ENCODE measurements around the gene CHRNA4.

- TF ChIP-seq CTCF (IDR thresholded peaks at IDR 0.05), result no peak
- TF ChIP-seq POLR2A (IDR thresholded peaks at IDR 0.05), result no peak
- no peak for TF ChIP-seq EP300 (IDR thresholded peaks at IDR 0.05)
- no peak for TF ChIP-seq POLR2AphosphoS5 (IDR thresholded peaks at IDR 0.05)
Observed at GRCh38 chr20:63320616-63321147, 40.5 kb downstream of the CHRNA4 start.
